CD4-positive, alpha-beta T cell (primary cell): ENCODE measurements around the gene ANKRD44. TPM values are rescaled to one million over a fixed set of nuclear protein-coding genes. Genes with fewer than 3 reads are reported as not detected.

Experiments
- ATAC-seq: fragments of 200-7000 bp; cut with Tn5 transposase; one replicate; pipeline ENCODE4 v1.10.0; 2022; ENCODE audit warnings: mild to moderate bottlenecking; ENCODE audit not compliant: poor library complexity
- CTCF ChIA-PET: fragments of 350-600 bp; sonication (Branson Sonifier 250); formaldehyde crosslinking; loops from one replicate; lab custom pipeline; 2021; ENCODE audit warnings: antibody characterized with exemption, inconsistent platforms; lab: Charles Lee
- POLR2A ChIA-PET: fragments of 350-600 bp; sonication (Branson Sonifier 250); formaldehyde crosslinking; loops from one replicate; lab custom pipeline; 2021; ENCODE audit warnings: antibody characterized with exemption, inconsistent platforms; lab: Charles Lee
- DNase-seq, 14 experiments: peaks; one replicate each; pipeline ENCODE4 v3.0.0-alpha.2; 2013 to 2020; ENCODE audit warnings: mixed read lengths in 2 of 14
- H3K27ac ChIP-seq, 2 donors: one replicate each; pipeline versions ENCODE4 v1.5.1 to v1.7.0; 2013; ENCODE audit warnings: low read length in 2 of 2, low read depth in 1 of 2, mild to moderate bottlenecking in 1 of 2
- H3K27me3 ChIP-seq, 2 experiments: 1 replicate in 1 of 2; 2 replicates in 1 of 2; pipeline versions ENCODE4 v1.6.1 to v1.7.0; 2013; ENCODE audit warnings: low read length in 2 of 2, control low read depth in 1 of 2, mild to moderate bottlenecking in 1 of 2, moderate library complexity in 1 of 2; ENCODE audit not compliant: insufficient read depth in 2 of 2, control insufficient read depth in 1 of 2
- H3K36me3 ChIP-seq: one replicate; pipeline ENCODE4 v1.6.1; 2013; ENCODE audit warnings: low read length, control low read depth; ENCODE audit not compliant: insufficient read depth
- H3K4me1 ChIP-seq: one replicate; pipeline ENCODE4 v1.6.1; 2013; ENCODE audit warnings: low read length, control low read depth; ENCODE audit not compliant: insufficient read depth
- H3K4me3 ChIP-seq: one replicate; pipeline ENCODE4 v1.5.1; 2013; ENCODE audit warnings: mild to moderate bottlenecking, low read length, moderate library complexity
- H3K9me3 ChIP-seq, 2 experiments: 1 replicate in 1 of 2; 2 replicates in 1 of 2; pipeline versions ENCODE4 v1.6.1 to v1.7.0; 2013; ENCODE audit warnings: low read length in 2 of 2, mild to moderate bottlenecking in 2 of 2, control low read depth in 1 of 2, moderate library complexity in 1 of 2; ENCODE audit not compliant: control insufficient read depth in 1 of 2, insufficient read depth in 1 of 2
- H3K27ac Mint-ChIP-seq: one replicate; pipeline ENCODE4 v1.8.0; 2020; ENCODE audit warnings: mixed read lengths
- H3K27me3 Mint-ChIP-seq: one replicate; pipeline ENCODE4 v1.8.0; 2021; ENCODE audit warnings: mixed read lengths
- H3K36me3 Mint-ChIP-seq: one replicate; pipeline ENCODE4 v1.8.0; 2021; ENCODE audit warnings: low read depth, mixed read lengths
- H3K4me1 Mint-ChIP-seq: one replicate; pipeline ENCODE4 v1.8.0; 2021; ENCODE audit warnings: low read depth, mixed read lengths
- H3K4me3 Mint-ChIP-seq: one replicate; pipeline ENCODE4 v1.8.0; 2020; ENCODE audit warnings: mild to moderate bottlenecking, mixed read lengths
- H3K9me3 Mint-ChIP-seq: one replicate; pipeline ENCODE4 v1.8.0; 2020; ENCODE audit warnings: mixed read lengths
- intact Hi-C, 2 experiments: fragments of 100-400 bp; cut with DNase I in 1 of 2; cut with micrococcal nuclease in 1 of 2; formaldehyde crosslinking; loops; one replicate each; pipeline versions ENCODE4 v1.15.1 to v1.9.0; 2023 to 2025; cut with DNase I, micrococcal nuclease
- polyA plus RNA-seq, 2 donors: library from polyadenylated mRNA; unstranded; fragments of 120-200 nt; gene quantifications; one replicate each; pipeline ENCODE4 v1.2.1, GENCODE V29; 2013
- total RNA-seq, 174 experiments: library from RNA in 2 of 174; stranded (reverse) in 2 of 174; gene quantifications; one replicate each; pipeline ENCODE4 v1.2.3 and lab custom pipeline; 2021 to 2026
- TF ChIP-seq, protein P1 (sequence below): fragments of 200-600 bp; IDR thresholded peaks from one replicate; pipeline ENCODE4 v1.8.0; 2022; ENCODE audit warnings: antibody characterized with exemption, mild to moderate bottlenecking

Gene ANKRD44
- total RNA-seq (100 to 1,000 TPM; 170 to 186 TPM), total RNA-seq (lab: John Stamatoyannopoulos, UW) (130 to 535 (median 304) reads per million in 172 experiments)
- polyA plus RNA-seq (2013, experiment 1 of 2), result 95.9 TPM
- polyA plus RNA-seq (2013, experiment 2 of 2), result 98.8 TPM

- Histone ChIP-seq H3K36me3 (no peaks in the 10 kb centered on the region), H3K9me3 (no peaks in the 10 kb centered on the region), H3K27ac (peak within 1 kb of the TSS; percentile 85 to 96), H3K4me1 (peaks cover 46% of the 10 kb centered on the region), H3K27me3 (no peaks in the 10 kb centered on the region), H3K4me3 (peak within 1 kb of the TSS; percentile 94)
- intact Hi-C loops, result loop anchor here (1.0 to 5.0 kb wide), 6 partner anchors 44 to 198 kb away; no protein-coding TSS in a partner anchor
- TF ChIP-seq, protein P1, sequence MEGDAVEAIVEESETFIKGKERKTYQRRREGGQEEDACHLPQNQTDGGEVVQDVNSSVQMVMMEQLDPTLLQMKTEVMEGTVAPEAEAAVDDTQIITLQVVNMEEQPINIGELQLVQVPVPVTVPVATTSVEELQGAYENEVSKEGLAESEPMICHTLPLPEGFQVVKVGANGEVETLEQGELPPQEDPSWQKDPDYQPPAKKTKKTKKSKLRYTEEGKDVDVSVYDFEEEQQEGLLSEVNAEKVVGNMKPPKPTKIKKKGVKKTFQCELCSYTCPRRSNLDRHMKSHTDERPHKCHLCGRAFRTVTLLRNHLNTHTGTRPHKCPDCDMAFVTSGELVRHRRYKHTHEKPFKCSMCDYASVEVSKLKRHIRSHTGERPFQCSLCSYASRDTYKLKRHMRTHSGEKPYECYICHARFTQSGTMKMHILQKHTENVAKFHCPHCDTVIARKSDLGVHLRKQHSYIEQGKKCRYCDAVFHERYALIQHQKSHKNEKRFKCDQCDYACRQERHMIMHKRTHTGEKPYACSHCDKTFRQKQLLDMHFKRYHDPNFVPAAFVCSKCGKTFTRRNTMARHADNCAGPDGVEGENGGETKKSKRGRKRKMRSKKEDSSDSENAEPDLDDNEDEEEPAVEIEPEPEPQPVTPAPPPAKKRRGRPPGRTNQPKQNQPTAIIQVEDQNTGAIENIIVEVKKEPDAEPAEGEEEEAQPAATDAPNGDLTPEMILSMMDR, result no peak
- H3K4me3 Mint-ChIP-seq, result peak within 1 kb of the TSS; percentile 95
- POLR2A ChIA-PET, result interaction anchor here (0.7 to 20.5 kb wide), 28 partner anchors 13 to 1147 kb away, joined by 3 to 754 read pairs (median 6); partner anchors contain the start of genes HSPD1 and HSPE1
- H3K36me3 Mint-ChIP-seq, result peaks cover 36% of the 10 kb centered on the region
- peak; percentile 81 to 96 (median 86) for DNase-seq
- H3K27me3 Mint-ChIP-seq, result no peaks in the 10 kb centered on the region
- H3K4me1 Mint-ChIP-seq, result peaks cover 69% of the 10 kb centered on the region
- no peaks in the 10 kb centered on the region for H3K9me3 Mint-ChIP-seq
- CTCF ChIA-PET, result interaction anchor here (0.6 to 8.1 kb wide), 15 partner anchors 11 to 200 kb away, joined by 3 to 69 read pairs (median 4); no protein-coding TSS in a partner anchor
- peak within 1 kb of the TSS; percentile 95 for H3K27ac Mint-ChIP-seq
- ATAC-seq, result peak; percentile 77
Observed at GRCh38 chr2:197310271-197310985, at the start of gene ANKRD44. Gene ANKRD44, minus strand, starts transcription at chr2:197310780. Its CDS starts 176 bp downstream, at chr2:197310604.

GRCh38 chr2:197359859-197360258 lies 49.3 kb upstream of the ANKRD44 start:
- DNase-seq (peak in 3 of 14 experiments; percentile 9 to 28 (median 17)), ATAC-seq (no peak)
- H3K27ac Mint-ChIP-seq, result no peak overlapping the region

DNA sequence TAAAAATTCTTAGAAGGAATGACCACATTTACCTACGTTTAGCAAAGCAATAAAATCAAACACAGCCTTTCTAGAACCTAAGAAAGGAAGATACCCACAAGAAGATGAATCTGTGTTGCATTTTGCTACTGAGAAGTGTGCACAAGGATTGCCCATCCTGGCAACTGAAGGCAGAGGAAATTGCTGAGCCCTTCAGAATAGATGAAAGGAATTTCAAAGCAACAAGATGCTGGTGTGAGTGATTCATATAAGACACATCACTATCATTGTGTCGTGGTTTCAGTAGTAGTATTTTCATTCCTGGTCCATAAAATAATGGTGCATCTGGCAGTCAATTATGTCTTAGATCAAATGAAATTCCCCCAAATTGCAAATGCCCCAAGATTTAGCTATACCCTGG lies 48.4 kb upstream of the ANKRD44 start:
- Mint-ChIP-seq H3K4me3 (no peak overlapping the region), H3K27ac (peak overlapping the region; percentile 24), H3K27me3 (no peaks in the 10 kb centered on the region), H3K4me1 (peaks cover 27% of the 10 kb centered on the region), H3K9me3 (no peaks in the 10 kb centered on the region), H3K36me3 (no peaks in the 10 kb centered on the region)
- POLR2A ChIA-PET, result interaction anchor here (1.2 to 1.7 kb wide), 3 partner anchors 49 to 178 kb away, joined by 3 to 4 read pairs (median 3); partner anchors contain the start of gene ANKRD44
- TF ChIP-seq, protein P1, result no peak
- Histone ChIP-seq H3K4me1 (no peaks in the 10 kb centered on the region), H3K36me3 (no peaks in the 10 kb centered on the region), H3K4me3 (no peak overlapping the region), H3K27ac (no peak overlapping the region), H3K27me3 (no peaks in the 10 kb centered on the region), H3K9me3 (peaks cover 0 to 3% of the 10 kb centered on the region in 2 experiments)
- intact Hi-C loops, result loop anchor here (5.0 kb wide), 3 partner anchors 37 to 167 kb away; partner anchors contain the start of gene ANKRD44 (in 1 of the 2)
- peak in 1 of 14 experiments; percentile 41 for DNase-seq
- CTCF ChIA-PET, result interaction anchor here (1.0 kb wide), 1 partner anchor 246 kb away, joined by 3 read pairs; no protein-coding TSS in a partner anchor
- ATAC-seq, result peak; percentile 54

More at GRCh38 chr2:197359859-197360258, 49.3 kb upstream of the ANKRD44 start:
- intact Hi-C loops, result loop anchor here (5.0 kb wide), 3 partner anchors 38 to 168 kb away; partner anchors contain the start of gene ANKRD44 (in 1 of the 2)
- no peak overlapping the region for H3K27ac ChIP-seq
- no peaks in the 10 kb centered on the region for H3K4me1 ChIP-seq
- peaks cover 27% of the 10 kb centered on the region for H3K4me1 Mint-ChIP-seq
- no peaks in the 10 kb centered on the region for H3K9me3 Mint-ChIP-seq
- TF ChIP-seq, protein P1, result peak; percentile 47
- no peak overlapping the region for H3K4me3 Mint-ChIP-seq
- H3K4me3 ChIP-seq, result no peak overlapping the region
- H3K36me3 ChIP-seq, result no peaks in the 10 kb centered on the region
- H3K36me3 Mint-ChIP-seq, result no peaks in the 10 kb centered on the region
- no peaks in the 10 kb centered on the region for H3K27me3 ChIP-seq
- H3K27me3 Mint-ChIP-seq, result no peaks in the 10 kb centered on the region
- H3K9me3 ChIP-seq, result peaks cover 0 to 3% of the 10 kb centered on the region in 2 experiments
- POLR2A ChIA-PET, result interaction anchor here (0.6 to 1.4 kb wide), 3 partner anchors 50 to 187 kb away, joined by 3 read pairs; partner anchors contain the start of gene ANKRD44
- CTCF ChIA-PET, result no interaction called here
